HepG2 (cell line): Measurements from ENCODE around the gene ZBTB2.

ENCODE experiments used
- CTCF ChIP-seq: sonication (generic); formaldehyde crosslinking; IDR thresholded peaks from 2 replicates; pipeline ENCODE4 v1.5.0; 2020; ENCODE audit warnings: mild to moderate bottlenecking, missing genetic modification reagents, moderate library complexity
- KLF11 ChIP-seq: IDR thresholded peaks from 2 replicates; pipeline ENCODE4 v1.6.1; 2016; ENCODE audit warnings: missing compliant biosample characterization

- no peak for TF ChIP-seq KLF11 (CRISPR knock-in tag)
- TF ChIP-seq CTCF (CRISPR knock-in tag) = no peak
Observed at GRCh38 chr6:151414641-151415260, 23.4 kb upstream of the ZBTB2 start.
